Gastroesophageal sphincter (tissue), 3 donors: ENCODE measurements around the gene LTBR.

Experiments
- CTCF ChIP-seq, 4 experiments: fragments of 200-600 bp in 2 of 4; fragments of 450-650 bp in 2 of 4; sonication (generic) in 1 of 4; IDR thresholded peaks; one replicate each; pipeline ENCODE4 v1.5.1; 2017 to 2019; ENCODE audit warnings: antibody characterized with exemption in 4 of 4, mild to moderate bottlenecking in 2 of 4, moderate library complexity in 2 of 4
- EP300 ChIP-seq: sonication (generic); formaldehyde crosslinking; IDR thresholded peaks from one replicate; pipeline ENCODE4 v1.6.1; 2017; ENCODE audit warnings: antibody characterized with exemption, mild to moderate bottlenecking
- POLR2A ChIP-seq, 2 donors: fragments of 450-650 bp; IDR thresholded peaks; one replicate each; pipeline ENCODE4 v1.6.1; 2017; ENCODE audit warnings: antibody characterized with exemption in 2 of 2, mild to moderate bottlenecking in 2 of 2, moderate library complexity in 1 of 2
- POLR2AphosphoS5 ChIP-seq: sonication (generic); formaldehyde crosslinking; IDR thresholded peaks from one replicate; pipeline ENCODE4 v1.6.1; 2017; ENCODE audit warnings: antibody characterized with exemption

- TF ChIP-seq POLR2AphosphoS5 (no peak), CTCF (IDR thresholded peaks at IDR 0.05) (no peak), POLR2A (IDR thresholded peaks at IDR 0.05) (no peak), EP300 (no peak)
Observed at GRCh38 chr12:6355491-6356373, 28.2 kb upstream of the LTBR start.
